ENCODE measurements around the gene GUCA1A. TPM values are rescaled to one million over a fixed set of nuclear protein-coding genes. Genes with fewer than 3 reads are reported as not detected.
"Not testable (repeated sequence)": the region's sequence is repeated elsewhere in the genome, so short reads cannot be mapped to it uniquely, and the experiment has no call there.

Gene GUCA1A
- total RNA-seq, 1 donor from 2014 or later = 0.84 TPM

- Mint-ChIP-seq H3K36me3 (ENCODE audit: insufficient read depth) (no peaks in the 10 kb centered on the region), H3K4me3 (ENCODE audit: low read depth) (no peak overlapping the region), H3K9me3 (ENCODE audit: low read depth) (no peaks in the 10 kb centered on the region), H3K27me3 (peaks cover 15% of the 10 kb centered on the region), H3K4me1 (ENCODE audit: low read depth) (no peaks in the 10 kb centered on the region), H3K27ac (no peak overlapping the region)
- no peak for TF ChIP-seq CTCF (IDR thresholded peaks at IDR 0.05; ENCODE audit: unreplicated experiment)
- DNase-seq (ENCODE audit: low spot score, unreplicated experiment) = no peak
Observed at GRCh38 chr6:42184475-42184874, 11.3 kb downstream of the GUCA1A start.

- no peaks in the 10 kb centered on the region for H3K36me3 Mint-ChIP-seq (ENCODE audit: insufficient read depth)
- no peak for TF ChIP-seq CTCF (IDR thresholded peaks at IDR 0.05; ENCODE audit: unreplicated experiment)
- no peaks in the 10 kb centered on the region for H3K4me1 Mint-ChIP-seq (ENCODE audit: low read depth)
- DNase-seq (ENCODE audit: low spot score, unreplicated experiment) = no peak
- no peak overlapping the region for H3K27ac Mint-ChIP-seq
- peaks cover 9% of the 10 kb centered on the region for H3K27me3 Mint-ChIP-seq
- no peaks in the 10 kb centered on the region for H3K9me3 Mint-ChIP-seq (ENCODE audit: low read depth)
- no peak overlapping the region for H3K4me3 Mint-ChIP-seq (ENCODE audit: low read depth)
Observed at GRCh38 chr6:42185597-42185996, 12.4 kb downstream of the GUCA1A start.

GRCh38 chr6:42188406-42188805 is 15.2 kb downstream of the GUCA1A start:
- Mint-ChIP-seq H3K4me3 (ENCODE audit: low read depth) (no peak overlapping the region), H3K9me3 (ENCODE audit: low read depth) (no peaks in the 10 kb centered on the region), H3K36me3 (ENCODE audit: insufficient read depth) (no peaks in the 10 kb centered on the region), H3K4me1 (ENCODE audit: low read depth) (no peaks in the 10 kb centered on the region), H3K27me3 (peaks cover 8% of the 10 kb centered on the region), H3K27ac (no peak overlapping the region)
- DNase-seq (ENCODE audit: low spot score, unreplicated experiment) = no peak
- TF ChIP-seq CTCF (IDR thresholded peaks at IDR 0.05; ENCODE audit: unreplicated experiment) = no peak

- H3K4me3 Mint-ChIP-seq (ENCODE audit: low read depth) = no peak overlapping the region
- H3K9me3 Mint-ChIP-seq (ENCODE audit: low read depth) = no peaks in the 10 kb centered on the region
- DNase-seq (ENCODE audit: low spot score, unreplicated experiment) = no peak
- H3K27ac Mint-ChIP-seq = no peak overlapping the region
- H3K36me3 Mint-ChIP-seq (ENCODE audit: insufficient read depth) = no peaks in the 10 kb centered on the region
- peaks cover 3% of the 10 kb centered on the region for H3K27me3 Mint-ChIP-seq
- no peak for TF ChIP-seq CTCF (IDR thresholded peaks at IDR 0.05; ENCODE audit: unreplicated experiment)
- H3K4me1 Mint-ChIP-seq (ENCODE audit: low read depth) = no peaks in the 10 kb centered on the region
Observed at GRCh38 chr6:42190554-42191183, 17.5 kb downstream of the GUCA1A start.

GRCh38 chr6:42192385-42192784 is 19.2 kb downstream of the GUCA1A start:
- not testable (repeated sequence) for H3K27me3 Mint-ChIP-seq; H3K4me1 Mint-ChIP-seq (ENCODE audit: low read depth); H3K36me3 Mint-ChIP-seq (ENCODE audit: insufficient read depth); H3K27ac Mint-ChIP-seq; H3K4me3 Mint-ChIP-seq (ENCODE audit: low read depth); DNase-seq (ENCODE audit: low spot score, unreplicated experiment); H3K9me3 Mint-ChIP-seq (ENCODE audit: low read depth)

- DNase-seq (ENCODE audit: low spot score, unreplicated experiment) = no peak
- H3K4me3 Mint-ChIP-seq (ENCODE audit: low read depth) = no peak overlapping the region
- H3K27ac Mint-ChIP-seq = no peak overlapping the region
- no peak for TF ChIP-seq CTCF (IDR thresholded peaks at IDR 0.05; ENCODE audit: unreplicated experiment)
- no peaks in the 10 kb centered on the region for H3K4me1 Mint-ChIP-seq (ENCODE audit: low read depth)
- H3K9me3 Mint-ChIP-seq (ENCODE audit: low read depth) = no peaks in the 10 kb centered on the region
- H3K27me3 Mint-ChIP-seq = peaks cover 3% of the 10 kb centered on the region
- no peaks in the 10 kb centered on the region for H3K36me3 Mint-ChIP-seq (ENCODE audit: insufficient read depth)
Observed at GRCh38 chr6:42193491-42193894, 20.3 kb downstream of the GUCA1A start.
